Keratinocyte (primary cell): ENCODE results near the gene SLC36A3.

Experiments used
- EZH2 ChIP-seq: IDR thresholded peaks from one replicate; pipeline ENCODE4 v1.6.1; 2012; ENCODE audit warnings: inconsistent platforms, mild to moderate bottlenecking, low read length, moderate library complexity
- TF ChIP-seq, protein P1 (sequence below), 3 experiments: IDR thresholded peaks in 1 of 3; conservative IDR thresholded peaks in 1 of 3; optimal IDR thresholded peaks in 1 of 3; 2 replicates in 2 of 3; 3 replicates in 1 of 3; pipeline versions ENCODE3 to v1.5.1; 2011; ENCODE audit warnings: low read length in 3 of 3, mild to moderate bottlenecking in 3 of 3, moderate library complexity in 2 of 3, control low read depth in 1 of 3, inconsistent platforms in 1 of 3; ENCODE audit not compliant: insufficient read depth in 2 of 3; ENCODE audit errors: extremely low read depth in 1 of 3

GRCh38 chr5:151296478-151296830 is 7.1 kb downstream of the SLC36A3 start:
- TF ChIP-seq, protein P1, sequence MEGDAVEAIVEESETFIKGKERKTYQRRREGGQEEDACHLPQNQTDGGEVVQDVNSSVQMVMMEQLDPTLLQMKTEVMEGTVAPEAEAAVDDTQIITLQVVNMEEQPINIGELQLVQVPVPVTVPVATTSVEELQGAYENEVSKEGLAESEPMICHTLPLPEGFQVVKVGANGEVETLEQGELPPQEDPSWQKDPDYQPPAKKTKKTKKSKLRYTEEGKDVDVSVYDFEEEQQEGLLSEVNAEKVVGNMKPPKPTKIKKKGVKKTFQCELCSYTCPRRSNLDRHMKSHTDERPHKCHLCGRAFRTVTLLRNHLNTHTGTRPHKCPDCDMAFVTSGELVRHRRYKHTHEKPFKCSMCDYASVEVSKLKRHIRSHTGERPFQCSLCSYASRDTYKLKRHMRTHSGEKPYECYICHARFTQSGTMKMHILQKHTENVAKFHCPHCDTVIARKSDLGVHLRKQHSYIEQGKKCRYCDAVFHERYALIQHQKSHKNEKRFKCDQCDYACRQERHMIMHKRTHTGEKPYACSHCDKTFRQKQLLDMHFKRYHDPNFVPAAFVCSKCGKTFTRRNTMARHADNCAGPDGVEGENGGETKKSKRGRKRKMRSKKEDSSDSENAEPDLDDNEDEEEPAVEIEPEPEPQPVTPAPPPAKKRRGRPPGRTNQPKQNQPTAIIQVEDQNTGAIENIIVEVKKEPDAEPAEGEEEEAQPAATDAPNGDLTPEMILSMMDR (optimal IDR thresholded peaks at IDR 0.05 in 1 of 3, IDR thresholded peaks at IDR 0.05 in 1 of 3, conservative IDR thresholded peaks at IDR 0.05 in 1 of 3; ENCODE audit: extremely low read depth in 1 of 3, insufficient read depth in 2 of 3, low read length in 3 of 3) = no peak
- no peak for TF ChIP-seq EZH2
